GM23248 (cell line): Measurements from ENCODE around the gene CLCN1. TPM values are rescaled to one million over a fixed set of nuclear protein-coding genes. Genes with fewer than 3 reads are reported as not detected.

ENCODE experiments used
- DNase-seq: peaks from one replicate; pipeline ENCODE4 v3.0.0-alpha.2; 2015
- H2AFZ ChIP-seq: fragments of 200-600 bp; sonication (generic); 2 replicates; pipeline ENCODE4 v1.6.1; 2016; ENCODE audit warnings: antibody characterized with exemption
- H3F3A ChIP-seq: fragments of 200-600 bp; sonication (generic); 2 replicates; pipeline ENCODE4 v1.6.1; 2016; ENCODE audit warnings: mild to moderate bottlenecking, antibody characterized with exemption, mixed run types; ENCODE audit not compliant: insufficient read depth
- H3K27ac ChIP-seq: fragments of 200-600 bp; sonication (generic); 2 replicates; pipeline ENCODE4 v1.5.1; 2016; ENCODE audit warnings: mild to moderate bottlenecking
- H3K27me3 ChIP-seq: fragments of 200-600 bp; sonication (generic); replicated peaks from 2 replicates; pipeline ENCODE4 v1.6.1; 2016; ENCODE audit warnings: mild to moderate bottlenecking; ENCODE audit not compliant: insufficient read depth
- H3K36me3 ChIP-seq: fragments of 200-600 bp; sonication (generic); 2 replicates; pipeline ENCODE4 v1.6.1; 2016; ENCODE audit warnings: low read depth, mild to moderate bottlenecking
- H3K4me1 ChIP-seq: fragments of 200-600 bp; sonication (generic); 2 replicates; pipeline ENCODE4 v1.6.1; 2016; ENCODE audit warnings: mild to moderate bottlenecking; ENCODE audit not compliant: insufficient read depth
- H3K4me2 ChIP-seq: fragments of 200-600 bp; sonication (generic); one replicate; pipeline ENCODE4 v1.6.1; 2016; ENCODE audit warnings: mild to moderate bottlenecking; ENCODE audit not compliant: unreplicated experiment
- H3K4me3 ChIP-seq: fragments of 200-600 bp; sonication (generic); 2 replicates; pipeline ENCODE4 v1.5.1; 2016; ENCODE audit warnings: mild to moderate bottlenecking
- H3K79me2 ChIP-seq: fragments of 200-600 bp; sonication (generic); 2 replicates; pipeline ENCODE4 v1.6.1; 2016; ENCODE audit warnings: mild to moderate bottlenecking; ENCODE audit not compliant: insufficient read depth
- H3K9ac ChIP-seq: fragments of 200-600 bp; sonication (generic); 2 replicates; pipeline ENCODE4 v1.6.1; 2016; ENCODE audit warnings: mild to moderate bottlenecking
- H3K9me2 ChIP-seq: fragments of 200-600 bp; sonication (generic); 2 replicates; pipeline ENCODE4 v1.6.1; 2016; ENCODE audit warnings: mixed run types, mild to moderate bottlenecking, moderate library complexity; ENCODE audit not compliant: insufficient read depth
- H3K9me3 ChIP-seq: fragments of 200-600 bp; sonication (generic); one replicate; pipeline ENCODE4 v1.6.1; 2017; ENCODE audit warnings: low read depth
- H4K20me1 ChIP-seq: fragments of 200-600 bp; sonication (generic); 2 replicates; pipeline ENCODE4 v1.6.0; 2016; ENCODE audit not compliant: insufficient read depth
- EZH2 ChIP-seq: fragments of 200-600 bp; sonication (generic); IDR thresholded peaks from 2 replicates; pipeline ENCODE4 v1.6.1; 2018; ENCODE audit warnings: antibody characterized with exemption, mild to moderate bottlenecking; ENCODE audit not compliant: insufficient read depth, poor library complexity, severe bottlenecking
- EZH2phosphoT487 ChIP-seq: fragments of 200-600 bp; sonication (generic); IDR thresholded peaks from 2 replicates; pipeline ENCODE4 v1.6.1; 2018; ENCODE audit warnings: antibody characterized with exemption, moderate library complexity, mild to moderate bottlenecking, low read depth; ENCODE audit not compliant: insufficient read depth
- WGBS, 2 experiments: methylation state at CpG; one replicate each; pipeline ENCODE4 v1.1.6; 2015 to 2017; ENCODE audit warnings: low lambda C conversion rate in 2 of 2, low coverage in 1 of 2; ENCODE audit errors: missing lambda C conversion rate in 2 of 2; 5-methylcytosine and 5-hydroxymethylcytosine counted together
- in situ Hi-C: fragments of 300-500 bp; cut with MboI; formaldehyde crosslinking; loops from 2 replicates; pipeline ENCODE4 v1.15.0; 2020
- polyA plus RNA-seq: library from polyadenylated mRNA; unstranded; fragments of >200 nt; fragmentation: Nextera tagmentation; extraction: Ambion mirVana; gene quantifications from 2 replicates; pipeline ENCODE4 v1.2.1, GENCODE V29; 2016
- total RNA-seq: library from RNA; depleted of rRNA; stranded (reverse); fragments of >200 nt; shearing (Covaris generic); gene quantifications from 2 replicates; pipeline ENCODE4 v1.2.3, GENCODE V29; 2014

CLCN1 gene
- total and polyA plus RNA-seq, 2 experiments from 2014 or later, result not detected

DNA sequence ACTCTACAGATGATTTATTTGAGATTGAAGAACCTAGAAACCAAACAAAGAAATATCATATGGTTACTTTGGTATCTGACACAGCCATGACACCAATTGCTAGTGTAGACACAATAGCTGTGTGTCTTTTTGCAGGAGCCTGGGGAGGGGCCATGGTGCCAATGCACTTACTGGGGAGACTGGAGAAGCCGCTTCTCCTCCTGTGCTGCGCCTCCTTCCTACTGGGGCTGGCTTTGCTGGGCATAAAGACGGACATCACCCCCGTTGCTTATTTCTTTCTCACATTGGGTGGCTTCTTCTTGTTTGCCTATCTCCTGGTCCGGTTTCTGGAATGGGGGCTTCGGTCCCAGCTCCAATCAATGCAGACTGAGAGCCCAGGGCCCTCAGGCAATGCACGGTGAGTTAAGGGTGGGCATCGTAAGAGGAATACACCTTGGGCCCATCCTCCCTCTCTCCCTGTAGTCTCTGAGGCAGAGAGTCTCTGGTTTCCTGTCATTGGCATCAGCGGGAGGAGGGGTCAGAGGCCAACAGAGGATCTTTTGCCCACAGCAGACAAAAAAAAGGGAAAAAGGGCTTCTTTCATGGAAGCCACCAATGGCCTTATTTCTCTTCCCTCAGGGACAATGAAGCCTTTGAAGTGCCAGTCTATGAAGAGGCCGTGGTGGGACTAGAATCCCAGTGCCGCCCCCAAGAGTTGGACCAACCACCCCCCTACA is 29.9 kb upstream of the CLCN1 start:
- TF ChIP-seq EZH2 (no peak), EZH2phosphoT487 (no peak)
- Histone ChIP-seq H3K27ac (no peak overlapping the region), H3K36me3 (no peaks in the 10 kb centered on the region), H3K27me3 (no peaks in the 10 kb centered on the region), H2AFZ (no peak overlapping the region), H3K4me1 (peaks cover 15% of the 10 kb centered on the region; the same call in 1 of the 2 replicates), H3K4me2 (no peak overlapping the region), H3K9me2 (no peaks in the 10 kb centered on the region), H4K20me1 (no peaks in the 10 kb centered on the region), H3F3A (peaks cover 12% of the 10 kb centered on the region), H3K9ac (no peak overlapping the region), H3K4me3 (no peak overlapping the region), H3K9me3 (no peaks in the 10 kb centered on the region), H3K79me2 (peaks cover 26% of the 10 kb centered on the region)
- 90 to 91% methylated on average over 11 of the region's 11 CpGs for WGBS, 2 experiments
- in situ Hi-C loops, result no loop called here
- no peak for DNase-seq

DNA sequence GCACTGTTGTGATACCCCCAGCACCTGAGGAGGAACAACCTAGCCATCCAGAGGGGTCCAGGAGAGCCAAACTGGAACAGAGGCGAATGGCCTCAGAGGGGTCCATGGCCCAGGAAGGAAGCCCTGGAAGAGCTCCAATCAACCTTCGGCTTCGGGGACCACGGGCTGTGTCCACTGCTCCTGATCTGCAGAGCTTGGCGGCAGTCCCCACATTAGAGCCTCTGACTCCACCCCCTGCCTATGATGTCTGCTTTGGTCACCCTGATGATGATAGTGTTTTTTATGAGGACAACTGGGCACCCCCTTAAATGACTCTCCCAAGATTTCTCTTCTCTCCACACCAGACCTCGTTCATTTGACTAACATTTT is 29.4 kb upstream of the CLCN1 start:
- Histone ChIP-seq H3K79me2 (peaks cover 31% of the 10 kb centered on the region), H3K4me1 (peaks cover 19% of the 10 kb centered on the region; the same call in 1 of the 2 replicates), H3F3A (peaks cover 12% of the 10 kb centered on the region), H4K20me1 (no peaks in the 10 kb centered on the region), H3K9ac (no peak overlapping the region), H3K27me3 (no peaks in the 10 kb centered on the region), H3K36me3 (no peaks in the 10 kb centered on the region), H2AFZ (no peak overlapping the region), H3K9me2 (no peaks in the 10 kb centered on the region), H3K4me2 (no peak overlapping the region), H3K9me3 (no peaks in the 10 kb centered on the region), H3K27ac (no peak overlapping the region), H3K4me3 (no peak overlapping the region)
- TF ChIP-seq EZH2 (no peak), EZH2phosphoT487 (no peak)
- in situ Hi-C loops, result no loop called here
- 87 to 92% methylated on average over 6 of the region's 6 CpGs for WGBS, 2 experiments
- DNase-seq, result no peak

DNA sequence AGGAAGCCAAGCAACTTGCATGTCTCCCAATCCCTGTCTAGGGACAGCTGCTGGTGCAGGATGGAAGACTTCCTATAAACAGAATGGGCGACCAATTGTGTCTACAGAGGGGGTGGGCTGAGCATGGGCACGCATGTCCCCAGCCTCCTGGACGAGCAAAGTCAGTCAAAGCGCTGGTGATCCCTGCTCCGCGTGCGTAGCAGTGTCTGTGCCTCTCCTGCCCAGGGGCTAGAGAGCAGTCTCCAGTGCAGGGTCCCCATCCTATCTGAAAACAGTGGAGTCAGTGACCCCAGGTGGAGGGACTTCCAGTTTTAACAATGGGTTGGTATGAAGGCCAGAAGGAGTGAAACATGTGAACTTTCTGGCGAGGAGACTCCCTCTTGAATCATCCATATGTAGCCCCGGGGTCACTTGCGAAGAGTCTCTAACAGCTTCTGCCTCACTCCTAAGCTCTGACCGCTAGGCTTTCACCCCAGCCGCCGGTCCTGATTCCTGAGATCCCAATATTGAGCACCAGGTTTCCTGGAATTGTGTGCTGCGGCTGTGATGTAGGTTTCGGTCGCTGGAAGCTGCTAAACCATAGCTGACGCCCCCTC is 28.5 kb upstream of the CLCN1 start:
- in situ Hi-C loops, result no loop called here
- no peaks in the 10 kb centered on the region for H3K27me3 ChIP-seq

DNA sequence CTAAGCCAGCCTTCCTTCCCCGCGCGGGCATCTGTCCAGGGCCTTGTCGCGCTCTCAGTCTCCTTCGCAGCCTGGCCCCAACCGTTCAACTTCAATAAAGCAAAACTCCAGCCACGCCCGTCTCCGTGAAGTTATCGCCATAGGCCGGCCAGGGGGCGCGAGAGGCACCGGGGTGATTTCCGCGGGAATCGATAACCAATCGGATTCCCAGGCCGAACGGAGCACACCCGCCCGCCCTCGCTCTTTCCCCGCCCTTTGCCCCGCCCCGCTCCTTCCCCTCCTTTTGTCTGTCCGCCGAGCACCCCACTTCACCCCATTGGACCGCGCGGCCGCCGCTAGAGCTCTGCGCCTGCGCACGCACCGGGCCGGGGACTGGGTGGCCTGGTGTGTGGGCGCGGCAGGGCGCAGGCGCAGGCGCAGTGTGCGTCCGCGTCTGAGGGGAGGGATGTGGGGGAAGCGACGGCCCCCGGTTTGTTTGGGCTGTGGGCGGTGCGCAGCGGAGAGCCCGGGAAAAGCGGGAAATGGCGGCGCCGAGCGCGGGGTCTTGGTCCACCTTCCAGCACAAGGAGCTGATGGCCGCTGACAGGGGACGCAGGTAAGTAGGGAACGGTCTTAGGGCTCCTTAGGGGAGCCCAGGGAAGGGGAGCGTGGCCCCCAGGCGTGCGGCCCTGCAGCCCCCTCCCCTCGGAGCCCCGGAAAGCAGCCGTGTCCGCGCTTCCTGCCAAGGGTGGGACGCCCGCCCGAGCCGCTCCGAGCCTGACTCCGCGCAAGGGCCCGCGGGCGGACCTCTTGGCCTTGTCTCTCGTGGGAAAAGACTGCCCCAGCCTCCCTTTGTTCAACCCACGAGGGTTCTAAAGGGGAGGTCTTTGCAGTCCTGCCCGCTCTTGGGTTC is 27.7 kb upstream of the CLCN1 start, which contains the start of gene CASP2:
Gene CASP2 (plus strand): TSS at position 417 of the 892 bp plus-strand sequence. CDS start 105 bp downstream, at position 522.
- in situ Hi-C loops, result no loop called here
- WGBS, 2 experiments, result 3 to 4% methylated on average over 62 to 69 of the region's 84 CpGs

More for the DNA sequence above, 28.5 kb upstream of the CLCN1 start:
- WGBS, 2 experiments, result 93% methylated on average over 17 of the region's 17 CpGs
- Histone ChIP-seq H3K27ac (no peak overlapping the region), H2AFZ (peak overlapping the region; percentile 96), H3K4me1 (peaks cover 19% of the 10 kb centered on the region; the same call in 1 of the 2 replicates), H3K79me2 (peaks cover 41% of the 10 kb centered on the region), H3K36me3 (no peaks in the 10 kb centered on the region), H3K9me2 (no peaks in the 10 kb centered on the region), H4K20me1 (no peaks in the 10 kb centered on the region), H3K9ac (no peak overlapping the region), H3K9me3 (no peaks in the 10 kb centered on the region), H3F3A (peaks cover 12% of the 10 kb centered on the region), H3K4me3 (peak overlapping the region; percentile 94), H3K4me2 (peak overlapping the region; percentile 33)
- DNase-seq, result no peak
- TF ChIP-seq EZH2phosphoT487, result no peak
- TF ChIP-seq EZH2, result no peak

More for the DNA sequence above, 27.7 kb upstream of the CLCN1 start, which contains the start of gene CASP2:
- Histone ChIP-seq H4K20me1 (no peaks in the 10 kb centered on the region), H3K4me1 (peaks cover 19% of the 10 kb centered on the region; the same call in 1 of the 2 replicates), H3K27me3 (no peaks in the 10 kb centered on the region), H2AFZ (peak within 1 kb of the TSS; percentile 96), H3K79me2 (peaks cover 46% of the 10 kb centered on the region), H3F3A (peaks cover 12% of the 10 kb centered on the region), H3K27ac (peak within 1 kb of the TSS; percentile 82), H3K9me3 (no peaks in the 10 kb centered on the region), H3K4me3 (peak within 1 kb of the TSS; percentile 94), H3K9me2 (no peaks in the 10 kb centered on the region), H3K4me2 (peak within 1 kb of the TSS; percentile 97), H3K9ac (peak within 1 kb of the TSS; percentile 94), H3K36me3 (no peaks in the 10 kb centered on the region)
- DNase-seq, result peak; percentile 97
- TF ChIP-seq EZH2phosphoT487 (no peak), EZH2 (no peak)
